ENCODE measurements around the gene KDM4B.

KDM4B gene

GRCh38 chr19:5093948-5094718 lies 125.2 kb downstream of the KDM4B start:
- CTCF ChIA-PET, result no interaction called here
- no peak for TF ChIP-seq CTCF (IDR thresholded peaks at IDR 0.05; ENCODE audit: insufficient read depth, low read length, missing control alignments)
- DNase-seq (ENCODE audit: low read depth, low spot score), result no peak

GRCh38 chr19:5094768-5095567 lies 126.1 kb downstream of the KDM4B start:
- CTCF ChIA-PET, result interaction anchor here (1.2 kb wide), 1 partner anchor 10 kb away, joined by 4 read pairs; no protein-coding TSS in a partner anchor
- POLR2A ChIA-PET, result no interaction called here
- DNase-seq (ENCODE audit: low read depth, low spot score), result no peak
- H3K4me3 ChIP-seq (ENCODE audit: low read depth, low read length), result no peak overlapping the region
- TF ChIP-seq CTCF (IDR thresholded peaks at IDR 0.05; ENCODE audit: insufficient read depth, low read length, missing control alignments), result no peak

More at GRCh38 chr19:5093948-5094718, 125.2 kb downstream of the KDM4B start:
- no peak overlapping the region for H3K4me3 ChIP-seq (ENCODE audit: low read depth, low read length)
- POLR2A ChIA-PET, result no interaction called here

GRCh38 chr19:5095568-5095850 lies 126.6 kb downstream of the KDM4B start:
- ChIA-PET CTCF (interaction anchor here (1.2 kb wide), 1 partner anchor 10 kb away, joined by 4 read pairs; no protein-coding TSS in a partner anchor), POLR2A (no interaction called here)
- DNase-seq (ENCODE audit: low read depth, low spot score), result no peak
- no peak for TF ChIP-seq CTCF (IDR thresholded peaks at IDR 0.05; ENCODE audit: insufficient read depth, low read length, missing control alignments)
- H3K4me3 ChIP-seq (ENCODE audit: low read depth, low read length), result no peak overlapping the region

- H3K4me3 ChIP-seq (ENCODE audit: low read depth, low read length), result no peak overlapping the region
- ChIA-PET CTCF (no interaction called here), POLR2A (no interaction called here)
- no peak for DNase-seq (ENCODE audit: low read depth, low spot score)
- no peak for TF ChIP-seq CTCF (IDR thresholded peaks at IDR 0.05; ENCODE audit: insufficient read depth, low read length, missing control alignments)
Measured at GRCh38 chr19:5096536-5096935, 127.6 kb downstream of the KDM4B start.

GRCh38 chr19:5097331-5097930 lies 128.5 kb downstream of the KDM4B start:
- no peak for TF ChIP-seq CTCF (IDR thresholded peaks at IDR 0.05; ENCODE audit: insufficient read depth, low read length, missing control alignments)
- CTCF ChIA-PET, result interaction anchor here (1.3 kb wide), 1 partner anchor 49 kb away, joined by 3 read pairs; no protein-coding TSS in a partner anchor
- DNase-seq (ENCODE audit: low read depth, low spot score), result no peak
- POLR2A ChIA-PET, result no interaction called here
- H3K4me3 ChIP-seq (ENCODE audit: low read depth, low read length), result no peak overlapping the region

All from AG04449 (cell line).